ENCODE measurements around the gene FSCN2. TPM values are rescaled to one million over a fixed set of nuclear protein-coding genes. Genes with fewer than 3 reads are reported as not detected.
A peak's percentile ranks its signal among the peaks of the same experiment; 100 is the strongest.

FSCN2 gene
- total and polyA plus RNA-seq, 10 of the 15 experiments (the other 5 are each of a cell fraction or from before 2014, with no cell fraction given), result 0.12 to 2.1 (median 0.65) TPM; not detected in 3

- ChIA-PET CTCF (interaction anchor here (1.5 kb wide), 1 partner anchor 51 kb away, joined by 4 read pairs; no protein-coding TSS in a partner anchor), SMC1A (ENCODE audit: uncharacterized antibody, unreplicated experiment) (interaction anchor here (1.1 kb wide), 2 partner anchors 31 to 51 kb away, joined by 3 read pairs; no protein-coding TSS in a partner anchor), RAD21 (ENCODE audit: unreplicated experiment) (no interaction called here), POLR2A (no interaction called here)
- Histone ChIP-seq H2AFZ (ENCODE audit: control insufficient read depth, low read depth, low read length) (no peak overlapping the region), H3K4me3 (no peak overlapping the region), H3K9me3 (replicated peaks; ENCODE audit: control insufficient read depth, insufficient read depth, low read length) (no peaks in the 10 kb centered on the region), H3K27ac (ENCODE audit: control insufficient read depth, insufficient read depth) (no peak overlapping the region), H4K20me1 (ENCODE audit: control insufficient read depth, insufficient read depth) (no peaks in the 10 kb centered on the region), H3K9ac (ENCODE audit: control insufficient read depth, insufficient read depth, low read length) (no peak overlapping the region), H3K4me1 (ENCODE audit: control insufficient read depth, insufficient read depth, low read length) (peaks cover 14% of the 10 kb centered on the region), H3K36me3 (ENCODE audit: control insufficient read depth in 2 of 2, insufficient read depth in 2 of 2, low read length in 1 of 2) (peaks cover 11 to 30% of the 10 kb centered on the region in 2 experiments; a peak in 3 of 4 replicates), H3K4me2 (ENCODE audit: control insufficient read depth, insufficient read depth) (peak overlapping the region; percentile 38), H3K79me2 (ENCODE audit: control insufficient read depth, insufficient read depth, low read length) (peaks cover 24% of the 10 kb centered on the region), H3K27me3 (replicated peaks in 1 of 2; ENCODE audit: control insufficient read depth in 2 of 2, insufficient read depth in 2 of 2, low read length in 1 of 2) (no peaks in the 10 kb centered on the region)
- no TSS peak for BruUV-seq (replicated peaks)
- no peak for DNase-seq (ENCODE audit: low read depth, low spot score)
- no peak for TF ChIP-seq FOXK2 (IDR thresholded peaks at IDR 0.05)
- TF ChIP-seq POLR2AphosphoS5 (IDR thresholded peaks at IDR 0.05; ENCODE audit: low read length), result no peak
- no peak for TF ChIP-seq NR2F1 (conservative IDR thresholded peaks at IDR 0.05)
- no peak for ATAC-seq
- 89% methylated on average over 8 of the region's 8 CpGs for WGBS (ENCODE audit: insufficient coverage, insufficient replicate concordance, low lambda C conversion rate, missing lambda C conversion rate)
- no peak for FAIRE-seq
- in situ Hi-C loops (cut with MboI) (no loop called here), intact Hi-C loops (cut with micrococcal nuclease; ENCODE audit: unreplicated experiment) (no loop called here)
These were observed 21.6 kb downstream of the FSCN2 start for GRCh38 chr17:81549826-81550225.

GRCh38 chr17:81550285-81550684 is 22.1 kb downstream of the FSCN2 start:
- Histone ChIP-seq H2AFZ (ENCODE audit: control insufficient read depth, low read depth, low read length) (no peak overlapping the region), H4K20me1 (ENCODE audit: control insufficient read depth, insufficient read depth) (no peaks in the 10 kb centered on the region), H3K36me3 (ENCODE audit: control insufficient read depth in 2 of 2, insufficient read depth in 2 of 2, low read length in 1 of 2) (peaks cover 11 to 26% of the 10 kb centered on the region in 2 experiments; a peak in 3 of 4 replicates), H3K27me3 (replicated peaks in 1 of 2; ENCODE audit: control insufficient read depth in 2 of 2, insufficient read depth in 2 of 2, low read length in 1 of 2) (no peaks in the 10 kb centered on the region), H3K4me2 (ENCODE audit: control insufficient read depth, insufficient read depth) (peak overlapping the region; percentile 55), H3K4me3 (no peak overlapping the region), H3K4me1 (ENCODE audit: control insufficient read depth, insufficient read depth, low read length) (peaks cover 14% of the 10 kb centered on the region), H3K9me3 (replicated peaks; ENCODE audit: control insufficient read depth, insufficient read depth, low read length) (no peaks in the 10 kb centered on the region), H3K9ac (ENCODE audit: control insufficient read depth, insufficient read depth, low read length) (no peak overlapping the region), H3K79me2 (ENCODE audit: control insufficient read depth, insufficient read depth, low read length) (peaks cover 24% of the 10 kb centered on the region), H3K27ac (ENCODE audit: control insufficient read depth, insufficient read depth) (no peak overlapping the region)
- BruUV-seq (replicated peaks), result no TSS peak
- SMC1A ChIA-PET (ENCODE audit: uncharacterized antibody, unreplicated experiment), result interaction anchor here (1.1 kb wide), 2 partner anchors 31 to 51 kb away, joined by 3 read pairs; no protein-coding TSS in a partner anchor
- in situ Hi-C loops (cut with MboI) (no loop called here), intact Hi-C loops (cut with micrococcal nuclease; ENCODE audit: unreplicated experiment) (no loop called here)
- POLR2A ChIA-PET, result interaction anchor here (0.8 to 3.0 kb wide), 2 partner anchors 12 to 32 kb away, joined by 3 to 34 read pairs; no protein-coding TSS in a partner anchor
- FAIRE-seq (no peak), DNase-seq (ENCODE audit: low read depth, low spot score) (no peak), ATAC-seq (no peak)
- CTCF ChIA-PET, result interaction anchor here (1.5 kb wide), 1 partner anchor 51 kb away, joined by 4 read pairs; no protein-coding TSS in a partner anchor
- WGBS (ENCODE audit: insufficient coverage, insufficient replicate concordance, low lambda C conversion rate, missing lambda C conversion rate), result 98% methylated on average over 15 of the region's 15 CpGs
- RAD21 ChIA-PET (ENCODE audit: unreplicated experiment), result interaction anchor here (2.9 kb wide), 1 partner anchor 32 kb away, joined by 17 read pairs; no protein-coding TSS in a partner anchor
- no peak for TF ChIP-seq HCFC1 (IDR thresholded peaks at IDR 0.05; ENCODE audit: low read length)
- no peak for TF ChIP-seq FOXK2 (IDR thresholded peaks at IDR 0.05)
- no peak for TF ChIP-seq RELA (IDR thresholded peaks at IDR 0.05; ENCODE audit: borderline replicate concordance, partially characterized antibody)
- no peak for TF ChIP-seq BACH1 (IDR thresholded peaks at IDR 0.05; ENCODE audit: borderline replicate concordance)
- TF ChIP-seq RUNX3 (IDR thresholded peaks at IDR 0.05; ENCODE audit: low read length), result no peak
- no peak for TF ChIP-seq ATF7 (IDR thresholded peaks at IDR 0.05; ENCODE audit: low read depth)
- no peak for TF ChIP-seq TCF3 (IDR thresholded peaks at IDR 0.05; ENCODE audit: borderline replicate concordance, insufficient read depth, low read depth, low read length)

Data from GM12878 (cell line).